GM12873 (cell line): Measurements from ENCODE around the gene TMPRSS4.

Source experiments
- CTCF ChIP-seq: IDR thresholded peaks from 2 replicates; pipeline ENCODE4 v1.5.1; 2012; ENCODE audit warnings: low read depth, mild to moderate bottlenecking, moderate library complexity, low read length, control low read depth; ENCODE audit not compliant: insufficient read depth; ENCODE audit errors: missing control alignments

Gene TMPRSS4

DNA sequence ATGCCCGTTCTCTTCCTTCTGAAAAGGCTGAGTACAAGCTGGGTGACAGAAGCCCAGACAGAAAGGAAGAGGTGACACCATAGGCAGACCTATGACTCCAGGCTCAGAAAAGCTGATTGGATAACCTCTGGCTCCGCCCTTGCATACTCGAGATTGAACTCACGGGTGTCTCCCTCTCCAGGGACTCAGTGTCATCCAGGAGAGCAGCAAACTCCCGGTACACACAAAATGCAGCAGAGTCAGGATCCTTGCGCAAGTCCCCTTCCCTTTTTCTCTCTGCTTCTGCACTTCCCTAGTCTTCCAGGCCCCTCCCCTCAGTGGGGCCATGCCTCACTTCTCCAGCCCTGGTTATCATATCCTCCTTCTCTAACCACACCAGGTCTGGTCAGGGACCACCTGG lies 65.9 kb downstream of the TMPRSS4 start:
- no peak for TF ChIP-seq CTCF

DNA sequence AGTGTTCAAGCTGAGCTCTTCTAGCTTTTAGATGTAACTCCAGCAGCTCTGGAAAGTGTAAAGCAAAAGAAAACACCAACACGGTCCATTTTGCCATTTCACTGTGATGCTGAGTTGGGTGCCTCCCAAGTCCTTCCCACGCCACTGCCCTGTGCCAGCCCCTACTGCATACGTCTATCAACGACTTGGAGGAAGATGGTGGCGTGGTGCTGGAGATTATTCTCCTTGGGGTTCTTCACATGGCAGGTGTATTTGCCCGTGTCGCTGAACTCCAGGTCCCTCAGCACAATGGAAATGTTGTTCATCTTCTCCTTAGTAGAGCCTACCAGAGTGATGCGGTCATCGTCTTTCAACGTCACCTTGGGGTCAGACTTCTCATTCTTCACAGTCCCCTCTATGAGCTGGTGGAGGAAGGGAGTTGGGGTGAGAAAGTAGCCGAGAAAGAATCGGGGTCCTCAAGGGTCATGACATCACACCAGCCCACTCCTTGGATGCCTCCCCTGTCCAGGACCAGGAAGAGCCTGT lies 66.8 kb downstream of the TMPRSS4 start:
- no peak for TF ChIP-seq CTCF

- TF ChIP-seq CTCF: no peak
These were observed 67.7 kb downstream of the TMPRSS4 start for GRCh38 chr11:118144301-118145268.

GRCh38 chr11:118145285-118146227 lies 68.7 kb downstream of the TMPRSS4 start:
- TF ChIP-seq CTCF: peak; percentile 88

DNA sequence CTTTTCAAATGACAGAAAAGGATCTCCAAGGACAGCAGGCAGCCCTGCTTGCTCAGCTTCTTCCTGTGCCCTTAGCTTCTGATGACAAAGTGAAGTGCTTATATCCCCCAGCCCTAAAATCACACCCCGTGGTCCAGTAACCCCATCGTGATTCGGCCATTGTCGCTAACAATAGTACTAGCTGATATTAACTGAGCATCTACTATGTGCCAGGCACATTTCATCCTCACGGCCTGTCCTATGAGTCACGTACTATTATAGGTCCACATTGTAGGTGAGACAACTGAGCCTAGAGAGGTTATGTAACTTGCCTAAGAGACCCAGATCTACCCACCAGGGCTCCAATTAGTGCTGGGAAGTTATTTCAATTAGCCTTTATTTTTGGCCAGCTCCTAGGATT lies 69.7 kb downstream of the TMPRSS4 start:
- no peak for TF ChIP-seq CTCF

- TF ChIP-seq CTCF: no peak
These were observed 70.6 kb downstream of the TMPRSS4 start for GRCh38 chr11:118147502-118147901.
